GM12892 (cell line): Measurements from ENCODE around the gene LRRC41.

Source experiments
- DNase-seq: peaks from one replicate; pipeline ENCODE4 v3.0.0; 2011; ENCODE audit not compliant: insufficient read length
- FAIRE-seq: peaks from 2 replicates; lab custom pipeline; 2011; peaks lifted over from hg19 to GRCh38; lab: Jason Lieb, UNC
- POLR2A ChIP-seq: IDR thresholded peaks from 2 replicates; pipeline ENCODE4 v1.6.1; 2011; ENCODE audit warnings: low read depth, low read length, control low read depth
- POLR2AphosphoS5 ChIP-seq: IDR thresholded peaks from 2 replicates; pipeline ENCODE4 v1.6.1; 2011; ENCODE audit warnings: low read depth, low read length, control low read depth
- TAF1 ChIP-seq: IDR thresholded peaks from 2 replicates; pipeline ENCODE4 v1.6.1; 2011; ENCODE audit warnings: low read depth, mild to moderate bottlenecking, control low read depth, low read length, borderline replicate concordance

The LRRC41 gene

DNA sequence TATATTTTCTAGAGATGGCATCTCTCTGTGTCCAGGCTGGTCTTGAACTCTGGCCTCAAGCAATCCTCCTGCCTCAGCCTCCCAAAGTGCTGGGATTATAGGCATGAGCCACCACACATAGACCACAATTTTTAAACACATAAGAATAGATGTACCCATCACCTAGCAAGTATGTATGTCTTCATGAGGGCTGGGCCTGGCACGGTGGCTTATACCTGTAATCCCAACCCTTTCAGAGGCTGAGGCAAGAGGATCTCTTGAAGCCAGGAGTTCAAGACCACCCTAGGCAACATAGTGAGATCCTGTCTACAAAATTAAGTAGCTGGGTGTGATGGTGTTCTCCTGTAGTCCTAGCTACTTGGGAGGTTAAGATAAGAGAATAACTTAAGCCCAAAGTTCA is 13.9 kb upstream of the LRRC41 start:
- no peak for TF ChIP-seq TAF1
- TF ChIP-seq POLR2AphosphoS5, result no peak
- no peak; the same call in 1 of the 2 replicates for TF ChIP-seq POLR2A
- DNase-seq (no peak), FAIRE-seq (no peak)

DNA sequence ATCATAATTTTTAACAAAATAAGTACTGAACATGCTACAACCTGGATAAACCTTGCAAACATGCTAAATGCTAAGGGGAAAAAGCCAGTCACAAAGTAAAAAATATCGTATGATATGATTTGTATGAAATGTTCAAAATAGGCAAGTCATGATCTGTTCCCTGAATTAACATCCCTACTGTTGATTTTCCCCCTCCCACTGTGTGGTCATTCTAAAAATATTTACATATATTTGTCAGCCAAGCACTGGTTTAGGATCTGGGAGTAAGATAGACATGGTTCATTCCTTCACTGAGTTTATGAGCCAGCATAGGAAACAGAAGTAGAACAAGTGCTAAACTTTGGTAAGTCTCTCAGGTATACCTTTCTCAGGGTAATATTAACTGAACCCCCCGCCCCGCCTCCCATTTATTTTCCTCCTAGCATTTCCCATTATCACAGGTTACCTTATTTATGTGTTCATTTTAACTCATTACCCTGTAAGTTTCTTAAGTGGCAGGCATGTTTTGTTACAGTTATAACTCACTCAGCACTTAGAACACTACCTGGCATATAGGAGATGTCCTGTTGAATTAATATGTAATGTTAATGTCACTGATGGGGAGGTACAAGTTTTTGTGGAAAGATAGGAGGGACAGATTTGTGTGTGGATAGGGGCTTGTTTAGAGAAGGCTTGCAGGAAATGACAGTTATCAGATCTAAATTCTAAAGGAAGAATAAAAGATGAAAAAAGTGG is 12.4 kb upstream of the LRRC41 start:
- FAIRE-seq (no peak), DNase-seq (no peak)
- TF ChIP-seq TAF1 (no peak), POLR2A (no peak), POLR2AphosphoS5 (no peak)

DNA sequence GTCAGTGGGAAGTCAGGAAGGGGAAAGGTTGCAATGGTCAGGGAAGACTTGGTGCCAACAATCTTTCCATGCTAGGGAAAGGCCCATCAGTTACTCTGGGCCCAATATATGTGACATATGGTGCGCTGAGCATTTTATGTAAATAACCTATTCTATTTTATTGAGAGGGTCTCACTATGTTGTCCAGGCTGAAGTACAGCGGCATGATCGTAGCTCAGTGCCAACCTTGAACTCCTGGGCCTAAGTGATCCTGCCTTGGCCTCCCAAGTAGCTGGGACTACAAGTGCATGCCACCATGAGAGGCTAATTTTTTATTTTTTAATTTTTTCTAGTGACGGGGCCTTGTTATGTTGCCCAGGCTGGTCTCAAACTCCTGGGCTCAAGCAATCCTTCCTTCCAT is 6.9 kb upstream of the LRRC41 start:
- FAIRE-seq (no peak), DNase-seq (no peak)
- no peak for TF ChIP-seq POLR2A

DNA sequence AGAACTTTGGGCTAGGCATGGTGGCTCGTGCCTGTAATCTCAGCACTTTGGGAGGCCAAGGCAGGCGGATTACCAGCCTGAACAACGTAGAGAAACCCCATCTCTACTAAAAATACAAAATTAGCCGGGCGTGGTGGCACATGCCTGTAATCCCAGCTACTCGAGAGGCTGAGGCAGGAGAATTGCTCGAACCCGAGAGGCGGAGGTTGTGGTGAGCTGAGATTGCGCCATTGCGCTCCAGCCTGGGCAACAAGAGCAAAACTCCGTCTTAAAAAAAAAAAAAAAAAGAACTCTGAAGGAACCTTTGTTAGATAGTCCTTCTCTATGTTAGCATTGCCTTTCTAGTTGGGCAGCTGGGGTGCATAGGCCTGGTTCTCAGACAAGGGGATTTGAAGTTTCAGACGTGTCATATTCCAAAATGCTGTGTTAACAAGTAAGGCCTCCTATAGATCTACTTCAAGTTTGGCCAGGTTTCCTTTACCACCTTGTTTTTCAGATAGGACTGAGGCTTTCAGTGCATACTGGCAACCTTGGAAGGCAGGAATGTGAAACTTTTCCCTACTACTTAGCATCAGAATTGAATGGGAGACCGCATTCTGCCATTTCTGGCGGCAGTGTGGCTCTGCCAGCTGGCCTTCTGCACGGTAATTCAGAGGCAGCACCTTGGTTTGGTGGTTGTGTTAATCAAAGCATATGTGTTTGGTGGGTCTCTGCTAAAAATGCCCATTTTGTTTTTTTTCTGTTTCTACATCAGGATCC is 6.2 kb upstream of the LRRC41 start:
- no peak for TF ChIP-seq POLR2AphosphoS5
- TF ChIP-seq TAF1, result no peak
- TF ChIP-seq POLR2A, result no peak
- FAIRE-seq (peak; percentile 17), DNase-seq (no peak)

DNA sequence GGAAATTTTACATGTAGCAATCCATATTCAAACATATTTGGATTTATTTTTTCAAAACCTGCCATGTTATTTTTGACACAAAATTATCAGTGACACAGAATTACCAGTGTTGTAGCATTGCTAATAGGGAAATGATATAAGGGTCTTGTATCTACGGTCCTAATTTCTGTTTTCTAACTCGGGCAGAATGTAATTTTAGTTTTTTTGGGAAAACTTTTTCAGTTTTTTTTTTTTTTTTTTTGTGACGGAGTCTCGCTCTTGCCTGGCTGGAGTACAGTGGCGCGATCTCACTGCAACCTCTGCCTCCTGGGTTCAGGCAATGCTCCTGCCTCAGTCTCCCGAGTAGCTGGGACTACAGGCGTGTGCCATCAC is 2.7 kb upstream of the LRRC41 start:
- TF ChIP-seq POLR2A, result no peak
- no peak for TF ChIP-seq POLR2AphosphoS5
- no peak for TF ChIP-seq TAF1
- FAIRE-seq, result no peak

DNA sequence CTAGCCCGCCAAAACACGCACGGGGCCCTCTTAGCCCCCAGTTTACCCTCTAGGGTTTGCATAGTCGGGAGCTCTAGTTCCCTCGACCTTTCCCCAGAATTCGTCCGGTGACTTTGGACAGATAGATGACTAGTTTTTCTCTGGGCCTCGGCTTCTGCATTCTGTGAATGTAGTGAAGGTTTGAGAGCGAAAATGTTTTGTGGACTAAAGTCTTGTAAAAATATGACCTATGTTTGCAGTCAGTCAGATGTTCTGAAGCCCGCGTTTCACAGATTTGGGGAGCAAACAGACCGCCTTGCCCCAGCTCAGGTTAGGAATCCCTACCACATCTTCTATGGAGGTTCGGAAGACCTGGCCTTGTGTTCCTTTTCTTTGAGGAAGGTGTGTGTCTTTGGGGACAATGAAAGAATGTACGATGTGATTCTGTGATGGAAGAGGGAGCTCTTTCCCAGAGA is 483 bp upstream of the LRRC41 start:
- no peak for TF ChIP-seq POLR2A
- TF ChIP-seq TAF1, result 0 out of 2 replicates have a peak, but pooled peaks have one; percentile 7
- DNase-seq (no peak), FAIRE-seq (no peak)

More for the DNA sequence above, 2.7 kb upstream of the LRRC41 start:
- no peak for DNase-seq

DNA sequence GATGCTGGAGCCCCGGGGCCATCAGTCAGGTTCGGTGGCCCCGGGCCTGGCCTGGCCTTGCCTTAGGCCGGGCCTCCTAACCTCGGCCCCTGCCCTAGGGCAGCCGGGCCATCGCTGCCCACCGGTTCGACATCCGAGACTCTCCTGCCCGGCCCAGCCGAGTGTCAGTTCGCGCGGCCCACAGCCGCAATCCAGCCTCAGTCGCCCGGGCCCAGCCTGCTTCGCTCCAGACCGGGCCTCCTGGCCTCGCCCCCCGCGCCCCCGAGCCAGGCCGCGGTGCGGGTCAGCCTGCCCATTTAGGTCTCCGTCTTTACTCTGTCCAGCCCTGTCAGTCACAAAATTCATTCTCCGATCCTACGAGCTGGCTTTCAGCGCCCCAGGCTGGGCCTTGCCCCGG is 777 bp downstream of the LRRC41 start:
- DNase-seq, result peak; percentile 40
- TF ChIP-seq TAF1 (no peak), POLR2AphosphoS5 (no peak), POLR2A (no peak)
- no peak for FAIRE-seq

DNA sequence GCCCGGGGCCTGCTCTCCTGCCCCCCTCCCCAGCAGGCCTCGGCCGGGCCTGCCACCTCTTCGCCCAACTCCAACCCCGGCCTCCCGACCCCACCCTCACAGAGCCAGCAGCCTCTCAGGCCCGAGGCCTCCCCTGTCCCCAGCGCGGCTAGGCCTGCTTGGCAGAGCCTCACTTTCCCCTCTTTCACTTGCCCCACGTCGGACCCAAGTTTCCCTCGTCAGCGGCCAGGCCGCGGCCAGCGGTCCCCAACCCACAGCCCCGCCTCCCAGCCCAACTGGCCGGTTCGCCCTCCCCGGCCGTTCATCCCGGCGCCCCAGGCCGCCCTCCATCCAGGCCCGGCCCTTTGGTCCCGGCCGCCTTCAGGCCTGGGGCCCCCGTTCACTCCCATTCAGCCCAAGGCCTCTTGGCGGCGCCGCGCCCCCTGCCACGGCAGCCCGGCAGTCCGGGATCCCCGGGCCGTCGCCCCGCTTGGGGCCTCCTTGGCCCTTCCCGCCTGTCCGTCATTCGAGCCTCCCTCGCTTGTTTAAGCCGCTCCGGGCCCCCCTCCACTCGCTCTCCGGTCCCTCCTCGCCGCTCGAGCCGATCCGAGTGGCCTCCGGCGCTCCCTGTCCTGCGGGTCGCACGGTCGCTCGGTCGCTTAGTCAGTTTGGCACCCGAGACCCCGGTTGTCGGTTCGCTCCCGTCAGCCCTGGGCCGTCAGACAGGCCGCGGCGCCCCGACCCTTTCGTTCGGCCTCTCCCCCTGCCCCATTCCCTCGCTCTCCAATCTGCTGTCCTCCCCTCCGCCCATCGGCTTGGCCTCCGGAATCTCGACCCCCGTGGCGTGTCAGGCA is 1.4 kb downstream of the LRRC41 start:
- FAIRE-seq (no peak), DNase-seq (peak; percentile 76)
- TF ChIP-seq TAF1 (no peak), POLR2AphosphoS5 (no peak), POLR2A (no peak)

DNA sequence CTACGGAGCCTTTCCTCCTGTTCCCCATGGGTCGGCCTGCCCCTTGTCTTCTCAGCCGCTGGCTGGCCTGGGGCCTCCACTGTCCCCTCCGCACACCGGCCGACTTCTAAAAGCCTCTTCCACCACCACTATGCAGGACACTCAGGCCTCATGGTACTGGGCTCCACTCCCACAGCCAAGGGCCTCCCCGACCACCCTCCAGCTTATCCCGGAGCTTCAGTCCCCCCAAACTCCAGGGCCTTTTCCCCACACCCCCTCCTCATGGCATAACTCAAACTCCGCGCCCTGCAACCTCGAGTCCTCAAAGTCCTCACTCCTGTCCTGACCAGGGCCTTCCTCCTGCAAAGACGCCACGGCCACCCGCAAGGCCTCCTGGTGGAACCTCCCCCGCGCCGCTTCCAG is 2.0 kb downstream of the LRRC41 start:
- FAIRE-seq (no peak), DNase-seq (no peak)
- TF ChIP-seq TAF1 (no peak), POLR2AphosphoS5 (no peak), POLR2A (no peak)

DNA sequence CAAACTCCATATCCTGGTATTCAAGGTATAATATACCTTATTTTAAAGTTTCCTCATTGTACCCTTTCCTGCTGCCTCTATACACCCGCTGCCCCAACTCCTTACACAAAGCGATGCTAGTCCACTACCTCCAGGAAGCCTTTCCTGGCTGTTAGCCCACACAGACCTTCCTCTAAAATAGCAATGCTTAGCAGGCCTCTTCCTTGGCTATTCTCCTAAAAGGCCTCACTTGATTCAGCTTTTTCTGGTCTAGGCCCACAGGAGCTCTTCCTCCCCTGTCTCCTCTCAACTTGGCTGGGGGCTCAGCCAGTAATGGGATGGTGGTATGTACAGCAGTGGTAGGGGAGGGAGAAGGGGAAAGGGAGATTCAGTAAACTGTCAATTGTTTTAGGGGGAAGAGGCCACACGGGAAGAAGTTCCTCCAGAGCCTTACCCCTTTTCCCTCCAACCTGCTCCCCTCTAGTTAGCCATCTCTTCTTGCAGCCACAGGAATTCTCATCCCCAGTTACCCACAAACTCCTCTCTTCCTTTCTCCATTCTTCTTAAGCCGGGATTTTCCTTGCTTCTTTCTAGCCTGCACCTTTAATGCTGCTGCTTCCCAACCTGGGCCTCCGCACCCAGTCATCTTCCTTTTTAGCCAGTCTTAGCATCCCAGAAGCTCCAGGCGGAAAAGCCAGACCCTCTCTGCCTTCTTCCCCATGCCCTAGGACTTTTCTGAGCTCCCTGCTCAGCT is 2.6 kb downstream of the LRRC41 start:
- TF ChIP-seq POLR2A (no peak), POLR2AphosphoS5 (no peak), TAF1 (no peak)
- DNase-seq (no peak), FAIRE-seq (no peak)

DNA sequence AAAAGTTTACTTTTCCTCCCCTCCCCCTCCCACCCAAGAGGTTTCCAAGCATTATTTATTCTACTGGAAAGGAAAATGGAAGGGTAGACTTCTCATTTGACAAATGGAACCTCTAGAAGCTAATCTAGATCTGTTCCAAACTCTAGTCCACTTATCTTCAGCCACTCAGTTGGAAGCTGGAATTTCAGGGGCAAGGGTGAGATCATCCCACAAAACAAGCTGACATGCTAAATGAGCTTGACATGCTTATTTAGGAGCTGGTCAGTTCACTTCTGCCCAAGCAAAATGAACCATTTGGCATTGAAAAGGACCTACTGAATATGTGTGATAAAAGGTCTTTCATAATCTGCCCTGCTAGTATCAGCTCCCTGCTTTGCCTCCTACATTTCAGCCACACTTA is 5.0 kb downstream of the LRRC41 start:
- FAIRE-seq, result no peak
- DNase-seq, result no peak
- no peak for TF ChIP-seq POLR2AphosphoS5
- TF ChIP-seq POLR2A, result no peak
- no peak for TF ChIP-seq TAF1
